ENCODE results near the gene TRIM29. TPM values are rescaled to one million over a fixed set of nuclear protein-coding genes. Genes with fewer than 3 reads are reported as not detected.

TRIM29 gene
- total RNA-seq, 1 experiment from 2014 or later: not detected

DNA sequence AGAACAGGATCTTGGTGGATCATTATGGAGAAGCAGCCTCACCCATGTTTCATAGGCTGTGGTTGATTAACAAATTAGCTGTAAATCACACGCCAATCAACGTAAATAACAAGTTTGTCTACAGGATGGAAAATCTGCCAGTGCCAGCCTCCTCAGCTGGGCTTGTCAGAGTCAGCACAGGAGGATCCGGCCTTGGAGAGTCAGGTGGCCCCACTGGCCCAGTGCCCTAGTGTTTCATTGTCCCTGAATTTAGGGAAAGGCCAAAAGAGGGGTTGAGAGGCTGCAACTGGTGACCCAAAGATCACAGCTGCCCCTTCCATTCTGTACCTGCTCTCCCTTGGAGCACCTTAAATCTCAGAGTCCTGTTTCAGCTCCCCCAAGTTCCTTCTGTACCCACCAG lies 42.4 kb downstream of the TRIM29 start:
- Histone ChIP-seq H3K4me2 (ENCODE audit: insufficient read depth, insufficient read length, low read length) (no peak overlapping the region), H4K5ac (ENCODE audit: insufficient read length, low read depth, low read length) (no peak overlapping the region), H2BK15ac (ENCODE audit: low read depth, low read length) (no peak overlapping the region), H3K9ac (ENCODE audit: extremely low read depth, insufficient read length, low read length) (no peak overlapping the region), H3K23ac (ENCODE audit: insufficient read length, low read depth, low read length) (no peak overlapping the region), H3K4me1 (ENCODE audit: insufficient read depth, low read length) (peaks cover 2% of the 10 kb centered on the region; the same call in 1 of the 2 replicates), H3K56ac (ENCODE audit: insufficient read length, low read depth, low read length) (no peak overlapping the region), H3K79me2 (ENCODE audit: insufficient read depth, low read length) (no peaks in the 10 kb centered on the region), H3K4ac (ENCODE audit: low read depth, low read length) (no peak overlapping the region), H2AK5ac (ENCODE audit: insufficient read length, low read length) (no peak overlapping the region), H3K18ac (ENCODE audit: insufficient read length, low read depth, low read length) (no peak overlapping the region), H3K14ac (ENCODE audit: insufficient read depth, low read length) (no peak overlapping the region; the same call in 1 of the 2 replicates), H3K27me3 (ENCODE audit: insufficient read depth, low read length) (no peaks in the 10 kb centered on the region), H2BK12ac (ENCODE audit: insufficient read length, low read depth, low read length) (no peak overlapping the region), H4K8ac (replicated peaks; ENCODE audit: insufficient read length, low read depth, low read length) (no peak overlapping the region), H3K23me2 (ENCODE audit: insufficient read length, low read depth, low read length, poor library complexity, severe bottlenecking) (no peaks in the 10 kb centered on the region), H3K9me3 (ENCODE audit: control insufficient read depth, low read depth, low read length) (no peaks in the 10 kb centered on the region), H2AFZ (ENCODE audit: low read length) (no peak overlapping the region), H4K91ac (ENCODE audit: insufficient read length, low read depth, low read length) (no peak overlapping the region), H2BK120ac (ENCODE audit: low read depth, low read length, poor library complexity, severe bottlenecking) (no peak overlapping the region), H2BK20ac (ENCODE audit: low read depth, low read length, poor library complexity, severe bottlenecking) (no peak overlapping the region), H3K27ac (ENCODE audit: insufficient read length, low read depth, low read length) (no peak overlapping the region), H3K79me1 (ENCODE audit: insufficient read depth, low read depth, low read length, poor library complexity, severe bottlenecking) (no peaks in the 10 kb centered on the region), H3T11ph (ENCODE audit: low read length) (no peak overlapping the region), H4K20me1 (ENCODE audit: control insufficient read depth, insufficient read depth, insufficient read length) (no peaks in the 10 kb centered on the region), H2BK5ac (ENCODE audit: insufficient read length, low read length) (no peak overlapping the region)
- Mint-ChIP-seq H3K9me3 (no peaks in the 10 kb centered on the region; a peak in 1 of 5 replicates), H3K27ac (no peak overlapping the region), H3K27me3 (ENCODE audit: low read depth) (peaks cover 85% of the 10 kb centered on the region), H3K4me1 (peaks cover 36 to 43% of the 10 kb centered on the region in 2 experiments), H3K4me3 (no peak overlapping the region), H3K36me3 (ENCODE audit: insufficient read depth in 1 of 3, low read depth in 3 of 3) (no peaks in the 10 kb centered on the region)
- no CpG with 5 or more reads among the region's 3 CpGs for WGBS (ENCODE audit: extremely low coverage, insufficient read length, low lambda C conversion rate)
- TF ChIP-seq, protein P1, sequence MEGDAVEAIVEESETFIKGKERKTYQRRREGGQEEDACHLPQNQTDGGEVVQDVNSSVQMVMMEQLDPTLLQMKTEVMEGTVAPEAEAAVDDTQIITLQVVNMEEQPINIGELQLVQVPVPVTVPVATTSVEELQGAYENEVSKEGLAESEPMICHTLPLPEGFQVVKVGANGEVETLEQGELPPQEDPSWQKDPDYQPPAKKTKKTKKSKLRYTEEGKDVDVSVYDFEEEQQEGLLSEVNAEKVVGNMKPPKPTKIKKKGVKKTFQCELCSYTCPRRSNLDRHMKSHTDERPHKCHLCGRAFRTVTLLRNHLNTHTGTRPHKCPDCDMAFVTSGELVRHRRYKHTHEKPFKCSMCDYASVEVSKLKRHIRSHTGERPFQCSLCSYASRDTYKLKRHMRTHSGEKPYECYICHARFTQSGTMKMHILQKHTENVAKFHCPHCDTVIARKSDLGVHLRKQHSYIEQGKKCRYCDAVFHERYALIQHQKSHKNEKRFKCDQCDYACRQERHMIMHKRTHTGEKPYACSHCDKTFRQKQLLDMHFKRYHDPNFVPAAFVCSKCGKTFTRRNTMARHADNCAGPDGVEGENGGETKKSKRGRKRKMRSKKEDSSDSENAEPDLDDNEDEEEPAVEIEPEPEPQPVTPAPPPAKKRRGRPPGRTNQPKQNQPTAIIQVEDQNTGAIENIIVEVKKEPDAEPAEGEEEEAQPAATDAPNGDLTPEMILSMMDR (conservative IDR thresholded peaks at IDR 0.05): no peak
- DNase-seq: no peak

All from H9 (cell line).